Type B pancreatic cell (in vitro differentiated cells): ENCODE results near the gene USP24. TPM values are rescaled to one million over a fixed set of nuclear protein-coding genes. Genes with fewer than 3 reads are reported as not detected.

ENCODE experiments used
- DNase-seq: peaks from one replicate; pipeline ENCODE4 v3.0.0; 2021; ENCODE audit warnings: mixed read lengths; ENCODE audit not compliant: unreplicated experiment; ENCODE audit errors: extremely low spot score
- H3K27ac Mint-ChIP-seq: 2 replicates; pipeline ENCODE4 v1.8.0; 2021; ENCODE audit warnings: mild to moderate bottlenecking, mixed read lengths
- H3K27me3 Mint-ChIP-seq: 2 replicates; pipeline ENCODE4 v1.8.0; 2021; ENCODE audit warnings: mixed read lengths
- H3K36me3 Mint-ChIP-seq: 2 replicates; pipeline ENCODE4 v1.8.0; 2021; ENCODE audit warnings: mixed read lengths
- H3K4me1 Mint-ChIP-seq: one replicate; pipeline ENCODE4 v1.8.0; 2021; ENCODE audit warnings: mixed read lengths; ENCODE audit not compliant: unreplicated experiment
- H3K4me3 Mint-ChIP-seq: 2 replicates; pipeline ENCODE4 v1.8.0; 2021; ENCODE audit warnings: mild to moderate bottlenecking, mixed read lengths
- H3K9me3 Mint-ChIP-seq: 2 replicates; pipeline ENCODE4 v1.8.0; 2021; ENCODE audit warnings: mixed read lengths
- CTCF ChIP-seq: fragments of 200-600 bp; sonication (generic); conservative IDR thresholded peaks from 2 replicates; pipeline ENCODE4 v1.5.0; 2021; ENCODE audit warnings: antibody characterized with exemption, mild to moderate bottlenecking
- total RNA-seq: library from RNA; stranded (reverse); gene quantifications from 2 replicates; pipeline ENCODE4 v1.2.1, GENCODE V29; 2021; ENCODE audit warnings: low replicate concordance

USP24 gene
- total RNA-seq, 1 donor from 2014 or later: 44.5 TPM

GRCh38 chr1:55148676-55149075, 66.5 kb downstream of the USP24 start:
- TF ChIP-seq CTCF: no peak
- no peaks in the 10 kb centered on the region for H3K9me3 Mint-ChIP-seq
- no peak overlapping the region for H3K4me3 Mint-ChIP-seq
- H3K36me3 Mint-ChIP-seq: peaks cover 24% of the 10 kb centered on the region
- H3K27ac Mint-ChIP-seq: no peak overlapping the region
- DNase-seq: no peak
- H3K27me3 Mint-ChIP-seq: no peaks in the 10 kb centered on the region
- no peaks in the 10 kb centered on the region for H3K4me1 Mint-ChIP-seq

- no peak for TF ChIP-seq CTCF
- peaks cover 21% of the 10 kb centered on the region for H3K36me3 Mint-ChIP-seq
Measured at GRCh38 chr1:55147524-55147923, 67.6 kb downstream of the USP24 start.

GRCh38 chr1:55146781-55147180, 68.4 kb downstream of the USP24 start:
- H3K36me3 Mint-ChIP-seq: peaks cover 25% of the 10 kb centered on the region
- no peak for DNase-seq

More at GRCh38 chr1:55147524-55147923, 67.6 kb downstream of the USP24 start:
- DNase-seq: no peak
- Mint-ChIP-seq H3K9me3 (no peaks in the 10 kb centered on the region), H3K27me3 (no peaks in the 10 kb centered on the region), H3K4me3 (no peak overlapping the region), H3K27ac (no peak overlapping the region), H3K4me1 (no peaks in the 10 kb centered on the region)

GRCh38 chr1:55144886-55145285, 70.3 kb downstream of the USP24 start:
- TF ChIP-seq CTCF: no peak
- peaks cover 18% of the 10 kb centered on the region for H3K36me3 Mint-ChIP-seq
- no peaks in the 10 kb centered on the region for H3K9me3 Mint-ChIP-seq
- H3K27me3 Mint-ChIP-seq: no peaks in the 10 kb centered on the region
- no peak overlapping the region for H3K4me3 Mint-ChIP-seq
- no peak for DNase-seq
- H3K27ac Mint-ChIP-seq: no peak overlapping the region
- no peaks in the 10 kb centered on the region for H3K4me1 Mint-ChIP-seq

More at GRCh38 chr1:55146781-55147180, 68.4 kb downstream of the USP24 start:
- no peak overlapping the region for H3K4me3 Mint-ChIP-seq
- H3K4me1 Mint-ChIP-seq: no peaks in the 10 kb centered on the region
- no peak for TF ChIP-seq CTCF
- H3K9me3 Mint-ChIP-seq: no peaks in the 10 kb centered on the region
- no peak overlapping the region for H3K27ac Mint-ChIP-seq
- H3K27me3 Mint-ChIP-seq: no peaks in the 10 kb centered on the region

- no peaks in the 10 kb centered on the region for H3K27me3 Mint-ChIP-seq
- H3K9me3 Mint-ChIP-seq: no peaks in the 10 kb centered on the region
- peak; percentile 41 for TF ChIP-seq CTCF
- H3K36me3 Mint-ChIP-seq: peaks cover 21% of the 10 kb centered on the region
- no peak for DNase-seq
- no peak overlapping the region for H3K27ac Mint-ChIP-seq
- H3K4me1 Mint-ChIP-seq: no peaks in the 10 kb centered on the region
- no peak overlapping the region for H3K4me3 Mint-ChIP-seq
Measured at GRCh38 chr1:55143684-55144083, 71.5 kb downstream of the USP24 start.

GRCh38 chr1:55141295-55141893, 73.8 kb downstream of the USP24 start:
- Mint-ChIP-seq H3K27me3 (no peaks in the 10 kb centered on the region), H3K4me3 (no peak overlapping the region), H3K9me3 (no peaks in the 10 kb centered on the region), H3K4me1 (no peaks in the 10 kb centered on the region), H3K27ac (no peak overlapping the region), H3K36me3 (peaks cover 21% of the 10 kb centered on the region)
- DNase-seq: no peak
- no peak for TF ChIP-seq CTCF
